ENCODE measurements around the gene RANBP3. TPM values are rescaled to one million over a fixed set of nuclear protein-coding genes. Genes with fewer than 3 reads are reported as not detected.
"Not testable (repeated sequence)": the region's sequence is repeated elsewhere in the genome, so short reads cannot be mapped to it uniquely, and the experiment has no call there.

Gene RANBP3
- total RNA-seq, 2 experiments from 2014 or later: 74.3 to 90.2 TPM

DNA sequence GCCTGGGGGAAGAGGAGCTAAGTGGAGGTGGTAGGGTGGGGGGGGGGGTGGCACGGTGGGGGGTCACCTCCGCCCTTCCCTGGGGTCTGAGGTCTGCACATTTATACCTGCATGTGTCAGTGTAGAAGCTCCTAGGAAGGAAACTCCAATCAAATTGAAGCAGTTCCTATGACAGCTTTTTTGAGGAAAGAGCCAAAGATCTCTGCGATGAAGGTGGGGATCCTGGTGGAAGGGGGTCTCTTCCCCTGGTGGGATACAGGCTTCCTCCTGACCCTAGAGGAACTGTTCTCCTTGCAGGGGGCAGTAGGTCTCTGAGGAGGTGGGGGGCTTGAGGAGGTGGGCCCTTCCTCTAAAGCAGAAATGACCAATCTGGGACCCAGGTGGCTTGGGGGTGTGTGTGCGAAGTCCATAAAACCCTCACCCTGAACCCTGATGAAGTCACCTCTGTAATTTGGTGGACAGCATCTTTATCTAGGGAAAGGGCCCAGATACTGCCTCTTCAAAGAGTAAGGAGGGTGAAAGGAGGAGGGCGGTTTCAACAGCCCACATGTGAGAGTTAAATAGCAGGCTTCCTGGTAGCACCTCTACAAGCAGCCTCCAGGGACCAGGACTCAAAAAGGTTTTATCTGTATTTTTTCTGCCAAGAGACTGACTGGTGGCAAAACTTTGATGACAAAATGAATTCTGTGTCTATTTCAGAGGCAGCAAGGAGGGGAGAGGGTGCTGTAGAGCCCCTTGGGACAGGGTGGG is 12.9 kb downstream of the RANBP3 start:
- Histone ChIP-seq H3K4me1 (ENCODE audit: insufficient read depth, low read length, poor library complexity, severe bottlenecking) (peaks cover 37% of the 10 kb centered on the region), H4K20me1 (ENCODE audit: insufficient read depth, low read length) (peaks cover 39% of the 10 kb centered on the region)

GRCh38 chr19:5963855-5964254 is 14.1 kb downstream of the RANBP3 start:
- Histone ChIP-seq H4K20me1 (ENCODE audit: insufficient read depth, low read length) (peaks cover 35% of the 10 kb centered on the region), H3K9me3 (ENCODE audit: low read length) (no peaks in the 10 kb centered on the region), H3K27ac (ENCODE audit: low read depth, low read length, poor library complexity, severe bottlenecking) (no peak overlapping the region), H3K4me3 (ENCODE audit: low read depth, low read length, poor library complexity, severe bottlenecking) (no peak overlapping the region), H3K79me2 (ENCODE audit: insufficient read depth, low read depth, low read length) (peaks cover 96% of the 10 kb centered on the region), H3K36me3 (ENCODE audit: insufficient read depth, low read length) (peaks cover 51% of the 10 kb centered on the region; the same call in 1 of the 2 replicates), H2AFZ (ENCODE audit: low read length) (no peak overlapping the region), H3K4me1 (ENCODE audit: insufficient read depth, low read length, poor library complexity, severe bottlenecking) (peaks cover 30% of the 10 kb centered on the region), H3K9me2 (ENCODE audit: insufficient read depth, low read length) (no peaks in the 10 kb centered on the region), H3K4me2 (ENCODE audit: low read length) (no peak overlapping the region)
- TF ChIP-seq, protein P1, sequence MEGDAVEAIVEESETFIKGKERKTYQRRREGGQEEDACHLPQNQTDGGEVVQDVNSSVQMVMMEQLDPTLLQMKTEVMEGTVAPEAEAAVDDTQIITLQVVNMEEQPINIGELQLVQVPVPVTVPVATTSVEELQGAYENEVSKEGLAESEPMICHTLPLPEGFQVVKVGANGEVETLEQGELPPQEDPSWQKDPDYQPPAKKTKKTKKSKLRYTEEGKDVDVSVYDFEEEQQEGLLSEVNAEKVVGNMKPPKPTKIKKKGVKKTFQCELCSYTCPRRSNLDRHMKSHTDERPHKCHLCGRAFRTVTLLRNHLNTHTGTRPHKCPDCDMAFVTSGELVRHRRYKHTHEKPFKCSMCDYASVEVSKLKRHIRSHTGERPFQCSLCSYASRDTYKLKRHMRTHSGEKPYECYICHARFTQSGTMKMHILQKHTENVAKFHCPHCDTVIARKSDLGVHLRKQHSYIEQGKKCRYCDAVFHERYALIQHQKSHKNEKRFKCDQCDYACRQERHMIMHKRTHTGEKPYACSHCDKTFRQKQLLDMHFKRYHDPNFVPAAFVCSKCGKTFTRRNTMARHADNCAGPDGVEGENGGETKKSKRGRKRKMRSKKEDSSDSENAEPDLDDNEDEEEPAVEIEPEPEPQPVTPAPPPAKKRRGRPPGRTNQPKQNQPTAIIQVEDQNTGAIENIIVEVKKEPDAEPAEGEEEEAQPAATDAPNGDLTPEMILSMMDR (conservative IDR thresholded peaks at IDR 0.05; ENCODE audit: low read length): no peak
- no peak for TF ChIP-seq EZH2phosphoT487 (IDR thresholded peaks at IDR 0.05; ENCODE audit: borderline replicate concordance, low read depth, low read length)
- intact Hi-C loops (cut with micrococcal nuclease; ENCODE audit: unreplicated experiment): no loop called here
- DNase-seq (ENCODE audit: low spot score): no peak
- BruUV-seq (replicated peaks): no TSS peak
- ChIA-PET CTCF (ENCODE audit: unreplicated experiment) (no interaction called here), POLR2A (no interaction called here)

More for the DNA sequence above, 12.9 kb downstream of the RANBP3 start:
- ChIA-PET POLR2A (no interaction called here), CTCF (ENCODE audit: unreplicated experiment) (no interaction called here)
- H3K9me2 ChIP-seq (ENCODE audit: insufficient read depth, low read length): no peaks in the 10 kb centered on the region
- H3K36me3 ChIP-seq (ENCODE audit: insufficient read depth, low read length): peaks cover 62% of the 10 kb centered on the region; the same call in 1 of the 2 replicates
- DNase-seq (ENCODE audit: low spot score): no peak
- H3K79me2 ChIP-seq (ENCODE audit: insufficient read depth, low read depth, low read length): peaks cover 96% of the 10 kb centered on the region
- intact Hi-C loops (cut with micrococcal nuclease; ENCODE audit: unreplicated experiment): no loop called here
- no TSS peak for BruUV-seq (replicated peaks)
- no peak overlapping the region for H3K27ac ChIP-seq (ENCODE audit: low read depth, low read length, poor library complexity, severe bottlenecking)
- no peaks in the 10 kb centered on the region for H3K9me3 ChIP-seq (ENCODE audit: low read length)
- no peak overlapping the region for H2AFZ ChIP-seq (ENCODE audit: low read length)
- TF ChIP-seq, protein P1 (conservative IDR thresholded peaks at IDR 0.05; ENCODE audit: low read length): no peak
- no peak for TF ChIP-seq EZH2phosphoT487 (IDR thresholded peaks at IDR 0.05; ENCODE audit: borderline replicate concordance, low read depth, low read length)
- H3K4me2 ChIP-seq (ENCODE audit: low read length): no peak overlapping the region
- H3K4me3 ChIP-seq (ENCODE audit: low read depth, low read length, poor library complexity, severe bottlenecking): no peak overlapping the region

- Histone ChIP-seq H3K79me2 (ENCODE audit: insufficient read depth, low read depth, low read length) (peaks cover 96% of the 10 kb centered on the region), H3K4me1 (ENCODE audit: insufficient read depth, low read length, poor library complexity, severe bottlenecking) (peaks cover 24% of the 10 kb centered on the region), H3K36me3 (ENCODE audit: insufficient read depth, low read length) (peaks cover 51% of the 10 kb centered on the region; the same call in 1 of the 2 replicates), H4K20me1 (ENCODE audit: insufficient read depth, low read length) (peaks cover 29% of the 10 kb centered on the region)
- H3K4me2 ChIP-seq (ENCODE audit: low read length); H3K9me3 ChIP-seq (ENCODE audit: low read length); POLR2A ChIA-PET; DNase-seq (ENCODE audit: low spot score); H2AFZ ChIP-seq (ENCODE audit: low read length); H3K9me2 ChIP-seq (ENCODE audit: insufficient read depth, low read length); H3K4me3 ChIP-seq (ENCODE audit: low read depth, low read length, poor library complexity, severe bottlenecking); intact Hi-C loops (cut with micrococcal nuclease; ENCODE audit: unreplicated experiment); BruUV-seq (replicated peaks); CTCF ChIA-PET (ENCODE audit: unreplicated experiment); H3K27ac ChIP-seq (ENCODE audit: low read depth, low read length, poor library complexity, severe bottlenecking): not testable (repeated sequence)
Observed at GRCh38 chr19:5963259-5963658, 14.7 kb downstream of the RANBP3 start.
